Fibroblast of lung (primary cell): ENCODE measurements around the gene SLC5A1. TPM values are rescaled to one million over a fixed set of nuclear protein-coding genes. Genes with fewer than 3 reads are reported as not detected.

Experiments used
- DNase-seq, 2 donors: peaks; one replicate each; pipeline versions ENCODE4 v3.0.0 to v3.0.0-alpha.2; 2010; ENCODE audit warnings: low read depth in 2 of 2
- H2AFZ ChIP-seq: 2 replicates; pipeline ENCODE4 v1.5.1; 2012; ENCODE audit warnings: low read length, control low read depth, inconsistent platforms
- H3K27ac ChIP-seq: 2 replicates; pipeline ENCODE4 v1.5.1; 2011; ENCODE audit warnings: low read length, control low read depth; ENCODE audit not compliant: insufficient read depth
- H3K27me3 ChIP-seq: 2 replicates; pipeline ENCODE4 v1.5.1; 2011; ENCODE audit warnings: mild to moderate bottlenecking, low read length; ENCODE audit not compliant: control insufficient read depth, insufficient read depth
- H3K36me3 ChIP-seq: 2 replicates; pipeline ENCODE4 v1.5.1; 2011; ENCODE audit warnings: low read length; ENCODE audit not compliant: control insufficient read depth, insufficient read depth
- H3K4me1 ChIP-seq: 2 replicates; pipeline ENCODE4 v1.5.1; 2011; ENCODE audit warnings: low read length; ENCODE audit not compliant: control insufficient read depth, insufficient read depth; ENCODE audit errors: extremely low read depth
- H3K4me2 ChIP-seq: 2 replicates; pipeline ENCODE4 v1.5.1; 2011; ENCODE audit warnings: low read length, control low read depth; ENCODE audit not compliant: insufficient read depth; ENCODE audit errors: extremely low read depth
- H3K4me3 ChIP-seq, 4 experiments: fragments of 200-600 bp in 1 of 4; sonication (generic) in 1 of 4; replicated peaks in 1 of 4; 2 replicates each; pipeline ENCODE4 v1.5.1; 2011 to 2016; ENCODE audit warnings: low read length in 4 of 4, low read depth in 3 of 4, mild to moderate bottlenecking in 3 of 4, control low read depth in 2 of 4, inconsistent platforms in 1 of 4, mixed read lengths in 1 of 4; ENCODE audit not compliant: insufficient read depth in 1 of 4; ENCODE audit errors: control extremely low read depth in 1 of 4
- H3K79me2 ChIP-seq: 2 replicates; pipeline ENCODE4 v1.5.1; 2012; ENCODE audit warnings: mild to moderate bottlenecking, low read length, inconsistent platforms; ENCODE audit not compliant: control insufficient read depth, insufficient read depth
- H3K9ac ChIP-seq: 2 replicates; pipeline ENCODE4 v1.5.1; 2011; ENCODE audit warnings: mild to moderate bottlenecking, low read length, control low read depth; ENCODE audit not compliant: insufficient read depth
- H3K9me3 ChIP-seq: 2 replicates; pipeline ENCODE4 v1.5.1; 2012; ENCODE audit warnings: low read depth, low read length; ENCODE audit not compliant: control insufficient read depth, insufficient read depth
- H4K20me1 ChIP-seq: 2 replicates; pipeline ENCODE4 v1.5.1; 2011; ENCODE audit warnings: low read length; ENCODE audit not compliant: control insufficient read depth, insufficient read depth; ENCODE audit errors: extremely low read depth
- CTCF ChIP-seq, 2 donors: IDR thresholded peaks in 1 of 2; conservative IDR thresholded peaks in 1 of 2; 1 replicate in 1 of 2; 2 replicates in 1 of 2; pipeline ENCODE4 v1.5.1; 2011 to 2012; ENCODE audit warnings: low read length in 2 of 2, control low read depth in 1 of 2, inconsistent platforms in 1 of 2, low read depth in 1 of 2, mild to moderate bottlenecking in 1 of 2
- EZH2 ChIP-seq: IDR thresholded peaks from 2 replicates; pipeline ENCODE4 v1.5.1; 2012; ENCODE audit warnings: low read length, control low read depth, mild to moderate bottlenecking; ENCODE audit errors: missing control alignments
- polyA plus RNA-seq, 2 donors: library from polyadenylated mRNA; depleted of rRNA in 1 of 2; stranded (reverse) in 1 of 2; unstranded in 1 of 2; fragments of >200 nt; gene quantifications; 2 replicates each; pipeline ENCODE4 v1.2.1, GENCODE V29; 2011 to 2012; ENCODE audit warnings: missing spikeins in 1 of 2
- total RNA-seq: library from RNA; depleted of rRNA; stranded (reverse); fragments of >200 nt; gene quantifications from 2 replicates; pipeline ENCODE4 v1.2.1, GENCODE V29; 2014

Gene SLC5A1
- total and polyA plus RNA-seq, 2 donors (not counting 1 experiment from before 2014, with no cell fraction given), result not detected

GRCh38 chr22:32024796-32025195, 18.3 kb upstream of the SLC5A1 start:
- H3K36me3 ChIP-seq, result no peaks in the 10 kb centered on the region
- no peak overlapping the region for H3K4me3 ChIP-seq
- TF ChIP-seq CTCF (conservative IDR thresholded peaks at IDR 0.05 in 1 of 2, IDR thresholded peaks at IDR 0.05 in 1 of 2; ENCODE audit: low read depth in 1 of 2, low read length in 2 of 2) (no peak), EZH2 (no peak)
- H3K79me2 ChIP-seq, result no peaks in the 10 kb centered on the region
- peak in 1 of 2 donors; percentile 25 for DNase-seq
- H3K9ac ChIP-seq, result no peak overlapping the region
- no peaks in the 10 kb centered on the region for H4K20me1 ChIP-seq
- H2AFZ ChIP-seq, result no peak overlapping the region
- H3K4me1 ChIP-seq, result no peaks in the 10 kb centered on the region
- no peak overlapping the region for H3K27ac ChIP-seq
- no peak overlapping the region for H3K4me2 ChIP-seq
- no peaks in the 10 kb centered on the region for H3K27me3 ChIP-seq
- H3K9me3 ChIP-seq, result no peaks in the 10 kb centered on the region

GRCh38 chr22:32030518-32031247, 12.4 kb upstream of the SLC5A1 start:
- DNase-seq, result no peak

GRCh38 chr22:32031466-32031865, 11.6 kb upstream of the SLC5A1 start:
- Histone ChIP-seq H3K9me3 (no peaks in the 10 kb centered on the region), H3K79me2 (no peaks in the 10 kb centered on the region), H3K4me3 (no peak overlapping the region), H3K4me1 (no peaks in the 10 kb centered on the region), H3K27me3 (no peaks in the 10 kb centered on the region), H3K27ac (no peak overlapping the region), H2AFZ (no peak overlapping the region), H3K9ac (no peak overlapping the region), H3K4me2 (no peak overlapping the region), H3K36me3 (no peaks in the 10 kb centered on the region), H4K20me1 (no peaks in the 10 kb centered on the region)
- no peak for DNase-seq
- TF ChIP-seq CTCF (conservative IDR thresholded peaks at IDR 0.05 in 1 of 2, IDR thresholded peaks at IDR 0.05 in 1 of 2; ENCODE audit: low read depth in 1 of 2, low read length in 2 of 2) (no peak), EZH2 (no peak)

More at GRCh38 chr22:32030518-32031247, 12.4 kb upstream of the SLC5A1 start:
- H3K9me3 ChIP-seq, result no peaks in the 10 kb centered on the region
- no peaks in the 10 kb centered on the region for H4K20me1 ChIP-seq
- no peaks in the 10 kb centered on the region for H3K4me1 ChIP-seq
- no peak overlapping the region for H2AFZ ChIP-seq
- H3K36me3 ChIP-seq, result no peaks in the 10 kb centered on the region
- no peaks in the 10 kb centered on the region for H3K27me3 ChIP-seq
- TF ChIP-seq CTCF (conservative IDR thresholded peaks at IDR 0.05 in 1 of 2, IDR thresholded peaks at IDR 0.05 in 1 of 2; ENCODE audit: low read depth in 1 of 2, low read length in 2 of 2) (no peak), EZH2 (no peak)
- no peaks in the 10 kb centered on the region for H3K79me2 ChIP-seq
- H3K4me3 ChIP-seq, result no peak overlapping the region
- H3K4me2 ChIP-seq, result no peak overlapping the region
- H3K27ac ChIP-seq, result no peak overlapping the region
- H3K9ac ChIP-seq, result no peak overlapping the region
